HL-60 (cell line): Measurements from ENCODE around the gene APOA4.

Source experiments
- CTCF ChIP-seq: IDR thresholded peaks from one replicate; pipeline ENCODE4 v1.5.1; 2011; ENCODE audit warnings: low read length, control low read depth, inconsistent platforms; ENCODE audit not compliant: insufficient read depth
- POLR2AphosphoS5 ChIP-seq: IDR thresholded peaks from 2 replicates; pipeline ENCODE4 v1.6.1; 2012; ENCODE audit warnings: low read depth
- REST ChIP-seq: IDR thresholded peaks from 2 replicates; pipeline ENCODE4 v1.6.1; 2012; ENCODE audit warnings: low read depth; ENCODE audit not compliant: insufficient replicate concordance
- SPI1 ChIP-seq: IDR thresholded peaks from 2 replicates; pipeline ENCODE4 v1.6.1; 2012; ENCODE audit warnings: low read depth, mild to moderate bottlenecking, borderline replicate concordance

GRCh38 chr11:116819049-116819448 lies 4.1 kb downstream of the APOA4 start:
- TF ChIP-seq CTCF (no peak), POLR2AphosphoS5 (no peak), REST (no peak), SPI1 (no peak)
